ENCODE measurements around the gene BAHD1.

Gene BAHD1

GRCh38 chr15:40420071-40420713 lies 20.6 kb upstream of the BAHD1 start:
- TF ChIP-seq, protein P1, sequence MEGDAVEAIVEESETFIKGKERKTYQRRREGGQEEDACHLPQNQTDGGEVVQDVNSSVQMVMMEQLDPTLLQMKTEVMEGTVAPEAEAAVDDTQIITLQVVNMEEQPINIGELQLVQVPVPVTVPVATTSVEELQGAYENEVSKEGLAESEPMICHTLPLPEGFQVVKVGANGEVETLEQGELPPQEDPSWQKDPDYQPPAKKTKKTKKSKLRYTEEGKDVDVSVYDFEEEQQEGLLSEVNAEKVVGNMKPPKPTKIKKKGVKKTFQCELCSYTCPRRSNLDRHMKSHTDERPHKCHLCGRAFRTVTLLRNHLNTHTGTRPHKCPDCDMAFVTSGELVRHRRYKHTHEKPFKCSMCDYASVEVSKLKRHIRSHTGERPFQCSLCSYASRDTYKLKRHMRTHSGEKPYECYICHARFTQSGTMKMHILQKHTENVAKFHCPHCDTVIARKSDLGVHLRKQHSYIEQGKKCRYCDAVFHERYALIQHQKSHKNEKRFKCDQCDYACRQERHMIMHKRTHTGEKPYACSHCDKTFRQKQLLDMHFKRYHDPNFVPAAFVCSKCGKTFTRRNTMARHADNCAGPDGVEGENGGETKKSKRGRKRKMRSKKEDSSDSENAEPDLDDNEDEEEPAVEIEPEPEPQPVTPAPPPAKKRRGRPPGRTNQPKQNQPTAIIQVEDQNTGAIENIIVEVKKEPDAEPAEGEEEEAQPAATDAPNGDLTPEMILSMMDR (IDR thresholded peaks at IDR 0.05) = no peak
- H3K4me3 ChIP-seq (ENCODE audit: low read depth in 1 of 2, low read length in 1 of 2) = no peak overlapping the region

DNA sequence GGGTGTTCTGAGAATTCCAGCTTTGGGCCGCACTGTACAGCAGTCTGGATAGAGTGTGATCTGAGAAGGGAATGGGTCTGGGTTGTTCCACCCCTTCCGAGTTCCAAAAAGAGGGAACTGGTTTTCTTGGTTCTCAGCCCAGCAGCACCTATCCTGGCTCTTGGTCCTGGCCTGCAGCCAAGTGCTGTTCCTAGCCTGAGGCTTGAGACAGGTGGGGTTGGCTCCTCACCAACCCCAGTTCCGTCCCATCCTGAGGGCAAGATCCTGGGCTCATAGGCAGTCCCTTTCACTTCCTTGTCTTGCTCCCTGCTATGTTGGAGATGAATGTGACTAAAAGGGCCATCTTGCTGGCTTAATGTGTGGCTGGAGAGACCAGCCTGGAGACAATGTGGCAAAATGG lies 20.0 kb upstream of the BAHD1 start:
- H3K27me3 ChIP-seq = no peaks in the 10 kb centered on the region
- H3K4me3 ChIP-seq (ENCODE audit: low read depth in 1 of 2, low read length in 1 of 2) = no peak overlapping the region

More at GRCh38 chr15:40420071-40420713, 20.6 kb upstream of the BAHD1 start:
- peaks cover 8 to 13% of the 10 kb centered on the region in 2 experiments for H3K4me1 ChIP-seq (ENCODE audit: control insufficient read depth in 1 of 2, insufficient read depth in 1 of 2, low read depth in 1 of 2, low read length in 1 of 2)
- peaks cover 34% of the 10 kb centered on the region for H3K36me3 ChIP-seq
- no peaks in the 10 kb centered on the region for H3K9me3 ChIP-seq
- H3K27ac ChIP-seq = no peak overlapping the region
- H3K27me3 ChIP-seq = no peaks in the 10 kb centered on the region

DNA sequence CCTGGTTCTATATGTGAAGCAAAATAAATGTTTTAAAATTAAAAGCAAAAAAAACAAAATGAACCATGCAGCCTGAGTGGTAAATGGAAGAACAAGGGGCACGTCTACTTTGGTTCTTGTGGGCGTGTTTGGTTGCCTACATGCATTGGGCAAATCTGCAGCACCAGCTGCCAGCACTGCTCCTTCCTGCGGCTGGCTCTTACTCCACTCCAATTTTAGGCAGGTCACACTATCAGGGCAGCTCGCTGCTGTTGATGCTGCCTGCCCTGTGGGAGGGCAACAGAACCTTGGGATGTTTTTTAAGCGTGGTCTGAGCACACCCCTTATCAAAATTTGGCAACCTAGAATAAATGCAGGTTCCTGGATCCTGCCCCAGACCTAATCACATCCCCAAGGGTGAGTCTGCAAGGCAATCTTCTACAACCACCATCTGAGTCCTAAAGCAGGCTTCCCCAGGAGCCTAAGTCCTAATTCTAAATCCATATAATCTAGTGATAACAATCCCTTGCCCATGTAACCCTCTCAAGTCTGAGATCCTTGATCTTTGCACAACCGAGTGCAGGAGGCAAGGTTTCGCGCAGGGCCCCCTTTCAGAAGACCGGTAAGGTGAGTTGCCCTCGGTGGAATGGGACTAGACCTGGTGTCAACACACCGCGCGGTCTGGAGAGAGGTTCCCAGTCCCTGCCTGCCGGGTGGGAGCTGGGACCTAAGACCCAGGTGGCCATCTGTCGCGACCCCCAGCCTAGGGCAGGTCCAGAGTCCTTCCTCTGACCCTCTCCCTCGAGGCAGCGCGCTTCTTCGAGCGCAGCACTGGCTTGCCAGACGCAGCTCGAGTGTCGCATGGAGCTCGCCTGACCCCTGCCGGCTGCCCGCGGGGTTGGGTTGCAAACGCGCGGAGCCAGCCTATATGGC lies 19.3 kb upstream of the BAHD1 start:
- peaks cover 21% of the 10 kb centered on the region for H3K36me3 ChIP-seq
- TF ChIP-seq, protein P1 (IDR thresholded peaks at IDR 0.05) = peak; percentile 94
- H3K9me3 ChIP-seq = no peaks in the 10 kb centered on the region
- H3K27ac ChIP-seq = no peak overlapping the region
- H3K4me3 ChIP-seq (ENCODE audit: low read depth in 1 of 2, low read length in 1 of 2) = peak overlapping the region; percentile 47
- peaks cover 8 to 13% of the 10 kb centered on the region in 2 experiments for H3K4me1 ChIP-seq (ENCODE audit: control insufficient read depth in 1 of 2, insufficient read depth in 1 of 2, low read depth in 1 of 2, low read length in 1 of 2)
- no peaks in the 10 kb centered on the region for H3K27me3 ChIP-seq

More for the DNA sequence above, 20.0 kb upstream of the BAHD1 start:
- Histone ChIP-seq H3K9me3 (no peaks in the 10 kb centered on the region), H3K4me1 (ENCODE audit: control insufficient read depth in 1 of 2, insufficient read depth in 1 of 2, low read depth in 1 of 2, low read length in 1 of 2) (peaks cover 8 to 13% of the 10 kb centered on the region in 2 experiments), H3K27ac (no peak overlapping the region), H3K36me3 (peaks cover 28% of the 10 kb centered on the region)
- TF ChIP-seq, protein P1 (IDR thresholded peaks at IDR 0.05) = no peak

GRCh38 chr15:40424483-40425115 lies 16.2 kb upstream of the BAHD1 start:
- H3K4me1 ChIP-seq (ENCODE audit: control insufficient read depth in 1 of 2, insufficient read depth in 1 of 2, low read depth in 1 of 2, low read length in 1 of 2) = peaks cover 8 to 13% of the 10 kb centered on the region in 2 experiments
- no peaks in the 10 kb centered on the region for H3K9me3 ChIP-seq
- peaks cover 7% of the 10 kb centered on the region for H3K27me3 ChIP-seq
- no peak overlapping the region for H3K27ac ChIP-seq
- no peak overlapping the region for H3K4me3 ChIP-seq (ENCODE audit: low read depth in 1 of 2, low read length in 1 of 2)
- H3K36me3 ChIP-seq = peaks cover 8% of the 10 kb centered on the region
- TF ChIP-seq, protein P1 (IDR thresholded peaks at IDR 0.05) = no peak

DNA sequence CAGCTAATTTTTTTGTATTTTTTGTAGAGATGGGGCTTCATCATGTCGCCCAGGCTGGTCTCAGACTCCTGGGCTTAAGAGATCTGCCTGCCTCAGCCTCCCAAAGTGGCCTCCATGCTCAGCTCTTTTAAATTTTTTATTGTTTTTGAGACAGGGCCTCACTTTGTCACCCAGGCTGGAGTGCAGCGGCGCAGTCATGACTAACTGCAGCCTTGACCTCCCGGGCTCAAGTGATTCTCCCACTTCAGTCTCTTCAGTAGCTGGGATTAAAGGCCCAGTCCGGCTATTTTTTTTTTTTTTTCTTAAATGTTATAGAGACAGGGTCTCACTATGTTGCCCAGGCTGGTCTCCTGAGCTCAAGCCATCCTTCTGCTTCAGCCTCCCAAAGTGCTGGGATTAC lies 15.1 kb upstream of the BAHD1 start:
- H3K36me3 ChIP-seq = no peaks in the 10 kb centered on the region
- no peaks in the 10 kb centered on the region for H3K9me3 ChIP-seq
- peaks cover 14% of the 10 kb centered on the region for H3K27me3 ChIP-seq
- H3K4me3 ChIP-seq (ENCODE audit: low read depth in 1 of 2, low read length in 1 of 2) = no peak overlapping the region
- TF ChIP-seq, protein P1 (IDR thresholded peaks at IDR 0.05) = no peak
- peaks cover 8 to 13% of the 10 kb centered on the region in 2 experiments for H3K4me1 ChIP-seq (ENCODE audit: control insufficient read depth in 1 of 2, insufficient read depth in 1 of 2, low read depth in 1 of 2, low read length in 1 of 2)
- no peak overlapping the region for H3K27ac ChIP-seq

All from neutrophil (primary cell).